ENCODE results near the gene KRTAP10-11. TPM values are rescaled to one million over a fixed set of nuclear protein-coding genes. Genes with fewer than 3 reads are reported as not detected.

KRTAP10-11 gene
- total and polyA plus RNA-seq, 2 experiments from 2014 or later: not detected

- Histone ChIP-seq H3K4me1 (ENCODE audit: insufficient read depth) (no peaks in the 10 kb centered on the region), H2AFZ (no peak overlapping the region), H3K4me3 (no peak overlapping the region), H3K79me2 (replicated peaks; ENCODE audit: insufficient read depth) (no peaks in the 10 kb centered on the region), H3K9me2 (ENCODE audit: insufficient read depth) (no peaks in the 10 kb centered on the region), H3K36me3 (ENCODE audit: insufficient read depth) (no peaks in the 10 kb centered on the region), H4K20me1 (replicated peaks; ENCODE audit: insufficient read depth) (no peaks in the 10 kb centered on the region), H3K27ac (ENCODE audit: low read depth) (no peak overlapping the region), H3K4me2 (no peak overlapping the region), H3K27me3 (ENCODE audit: insufficient read depth) (no peaks in the 10 kb centered on the region), H3F3A (replicated peaks; ENCODE audit: low read depth) (no peaks in the 10 kb centered on the region)
- peaks cover 6% of the 10 kb centered on the region; the same call in 2 of the 3 replicates for H3K36me3 Mint-ChIP-seq (ENCODE audit: low read depth)
- ATAC-seq: no peak
- no peak overlapping the region for H3K27ac Mint-ChIP-seq
- H3K27me3 Mint-ChIP-seq (ENCODE audit: insufficient read depth, low read depth, poor library complexity): peaks cover 9% of the 10 kb centered on the region
- H3K4me1 Mint-ChIP-seq: peaks cover 10% of the 10 kb centered on the region
- peaks cover 13% of the 10 kb centered on the region for H3K9me3 Mint-ChIP-seq
- no peak for TF ChIP-seq ETS1 (IDR thresholded peaks at IDR 0.05)
- TF ChIP-seq ZNF114 (CRISPR knock-in tag; IDR thresholded peaks at IDR 0.05): no peak
- 0 out of 4 replicates have a peak, but pooled peaks of 1 of the 2 experiments have one; percentile 4 for TF ChIP-seq CTCF (conservative IDR thresholded peaks at IDR 0.05; ENCODE audit: low read depth in 2 of 2)
- no peak for TF ChIP-seq ZNF331 (CRISPR knock-in tag; IDR thresholded peaks at IDR 0.05; ENCODE audit: low read depth)
- no peak for TF ChIP-seq EZH2phosphoT487 (IDR thresholded peaks at IDR 0.05; ENCODE audit: unreplicated experiment)
- TF ChIP-seq REST (IDR thresholded peaks at IDR 0.05; ENCODE audit: unreplicated experiment): no peak
- no peak for TF ChIP-seq JUNB (IDR thresholded peaks at IDR 0.05; ENCODE audit: unreplicated experiment)
- H3K4me3 Mint-ChIP-seq: no peak overlapping the region
- no peak for DNase-seq (ENCODE audit: low spot score)
These were observed 3.4 kb downstream of the KRTAP10-11 start for GRCh38 chr21:44649521-44650100.

Data from GM23338 (cell line).